PC-9 (cell line): ENCODE results near the gene PCYT2. TPM values are rescaled to one million over a fixed set of nuclear protein-coding genes. Genes with fewer than 3 reads are reported as not detected.

Experiments
- BruUV-seq: library from RNA; stranded (reverse); fragments of 400-500 nt; replicated peaks from 2 replicates; lab custom pipeline; 2021; lab: Mats Ljungman, UMichigan
- CTCF ChIA-PET: fragments of 300-600 bp; sonication (Branson Sonifier 250); formaldehyde crosslinking; loops from one replicate; lab custom pipeline; 2022; ENCODE audit warnings: antibody characterized with exemption; lab: Charles Lee
- POLR2A ChIA-PET: fragments of 300-600 bp; sonication (Branson Sonifier 250); formaldehyde crosslinking; loops from one replicate; lab custom pipeline; 2022; ENCODE audit warnings: antibody characterized with exemption; ENCODE audit not compliant: unreplicated experiment; lab: Charles Lee
- DNase-seq, 2 experiments: peaks; one replicate each; pipeline versions ENCODE4 v3.0.0 to v3.0.0-alpha.2; 2015 to 2022; ENCODE audit warnings: mixed read lengths in 1 of 2
- H2AFZ ChIP-seq: fragments of 200-600 bp; sonication (generic); 2 replicates; pipeline ENCODE4 v1.8.1; 2017; ENCODE audit warnings: antibody characterized with exemption
- H3F3A ChIP-seq: fragments of 200-600 bp; sonication (generic); 2 replicates; pipeline ENCODE4 v1.8.1; 2017; ENCODE audit warnings: antibody characterized with exemption, mild to moderate bottlenecking, low read depth; ENCODE audit not compliant: insufficient read depth
- H3K27ac ChIP-seq: fragments of 200-600 bp; sonication (generic); 2 replicates; pipeline ENCODE4 v1.6.1; 2016; ENCODE audit warnings: mixed run types
- H3K27me3 ChIP-seq: fragments of 200-600 bp; sonication (generic); 2 replicates; pipeline ENCODE4 v1.6.1; 2016; ENCODE audit warnings: low read depth, mixed run types; ENCODE audit not compliant: insufficient read depth
- H3K36me3 ChIP-seq: fragments of 200-600 bp; sonication (generic); 2 replicates; pipeline ENCODE4 v1.6.1; 2016; ENCODE audit warnings: low read depth, mixed run types
- H3K4me1 ChIP-seq: fragments of 200-600 bp; sonication (generic); replicated peaks from 2 replicates; pipeline ENCODE4 v1.6.1; 2016; ENCODE audit warnings: mixed run types; ENCODE audit not compliant: insufficient read depth
- H3K4me2 ChIP-seq: fragments of 200-600 bp; sonication (generic); 2 replicates; pipeline ENCODE4 v1.6.1; 2017; ENCODE audit warnings: mixed run types
- H3K4me3 ChIP-seq: fragments of 200-600 bp; sonication (generic); 2 replicates; pipeline ENCODE4 v1.6.1; 2016; ENCODE audit warnings: mixed run types
- H3K79me2 ChIP-seq: fragments of 200-600 bp; sonication (generic); 2 replicates; pipeline ENCODE4 v1.6.1; 2017; ENCODE audit warnings: low read depth, mixed run types
- H3K9me2 ChIP-seq: fragments of 200-600 bp; sonication (generic); 2 replicates; pipeline ENCODE4 v1.8.1; 2017; ENCODE audit warnings: mild to moderate bottlenecking; ENCODE audit not compliant: insufficient read depth
- H3K9me3 ChIP-seq: fragments of 200-600 bp; sonication (generic); 2 replicates; pipeline ENCODE4 v1.8.1; 2016; ENCODE audit warnings: low read depth; ENCODE audit not compliant: insufficient read depth
- H4K20me1 ChIP-seq: fragments of 200-600 bp; sonication (generic); 2 replicates; pipeline ENCODE4 v1.8.1; 2017; ENCODE audit not compliant: insufficient read depth
- CTCF ChIP-seq: fragments of 200-600 bp; sonication (generic); conservative IDR thresholded peaks from 2 replicates; pipeline ENCODE4 v1.6.1; 2017; ENCODE audit warnings: mixed run types, antibody characterized with exemption, mild to moderate bottlenecking, moderate library complexity
- EZH2 ChIP-seq: fragments of 200-600 bp; sonication (generic); IDR thresholded peaks from 2 replicates; pipeline ENCODE4 v1.8.0; 2017; ENCODE audit warnings: antibody characterized with exemption, low read depth
- intact Hi-C: fragments of 100-400 bp; cut with micrococcal nuclease; formaldehyde crosslinking; loops from one replicate; pipeline ENCODE4 v1.10.0; 2022; ENCODE audit not compliant: unreplicated experiment
- total RNA-seq: library from RNA; stranded (reverse); gene quantifications from 2 replicates; pipeline ENCODE4 v1.2.3, GENCODE V29; 2021

Gene PCYT2
- total RNA-seq, 1 experiment from 2014 or later: 82.2 TPM

GRCh38 chr17:81901167-81902022 lies 9.8 kb downstream of the PCYT2 start:
- Histone ChIP-seq H3F3A (peaks cover 29% of the 10 kb centered on the region), H2AFZ (no peak overlapping the region), H3K79me2 (no peaks in the 10 kb centered on the region), H3K36me3 (no peaks in the 10 kb centered on the region), H3K27me3 (no peaks in the 10 kb centered on the region), H3K4me1 (peaks cover 30% of the 10 kb centered on the region), H3K27ac (no peak overlapping the region), H3K9me2 (no peaks in the 10 kb centered on the region), H3K4me2 (no peak overlapping the region), H4K20me1 (no peaks in the 10 kb centered on the region), H3K4me3 (no peak overlapping the region), H3K9me3 (no peaks in the 10 kb centered on the region)
- DNase-seq: no peak
- BruUV-seq: TSS peak; percentile 17
- intact Hi-C loops: no loop called here
- POLR2A ChIA-PET: no interaction called here
- no peak for TF ChIP-seq EZH2
- TF ChIP-seq CTCF: no peak
- CTCF ChIA-PET: no interaction called here

- no peaks in the 10 kb centered on the region for H3K9me3 ChIP-seq
- no peaks in the 10 kb centered on the region for H3K36me3 ChIP-seq
- no peak for TF ChIP-seq EZH2
- no peak for TF ChIP-seq CTCF
- peaks cover 30% of the 10 kb centered on the region for H3K4me1 ChIP-seq
- CTCF ChIA-PET: no interaction called here
- H3F3A ChIP-seq: peaks cover 32% of the 10 kb centered on the region
- DNase-seq: no peak
- H3K27me3 ChIP-seq: no peaks in the 10 kb centered on the region
- H3K4me2 ChIP-seq: no peak overlapping the region
- no peak overlapping the region for H3K27ac ChIP-seq
- BruUV-seq: no TSS peak
- no peaks in the 10 kb centered on the region for H3K9me2 ChIP-seq
- H4K20me1 ChIP-seq: no peaks in the 10 kb centered on the region
- H2AFZ ChIP-seq: no peak overlapping the region
- POLR2A ChIA-PET: no interaction called here
- intact Hi-C loops: no loop called here
- H3K79me2 ChIP-seq: no peaks in the 10 kb centered on the region
- no peak overlapping the region for H3K4me3 ChIP-seq
Observed at GRCh38 chr17:81900181-81900820, 10.9 kb downstream of the PCYT2 start.

GRCh38 chr17:81899514-81900166 lies 11.6 kb downstream of the PCYT2 start:
- Histone ChIP-seq H2AFZ (no peak overlapping the region), H3K9me3 (no peaks in the 10 kb centered on the region), H3K36me3 (no peaks in the 10 kb centered on the region), H4K20me1 (no peaks in the 10 kb centered on the region), H3K4me1 (peaks cover 30% of the 10 kb centered on the region), H3K27ac (peak overlapping the region; percentile 87; the same call in 1 of the 2 replicates), H3K9me2 (no peaks in the 10 kb centered on the region), H3K4me2 (peak overlapping the region; percentile 67; the same call in 1 of the 2 replicates), H3K79me2 (no peaks in the 10 kb centered on the region), H3K27me3 (no peaks in the 10 kb centered on the region), H3F3A (peaks cover 32% of the 10 kb centered on the region), H3K4me3 (no peak overlapping the region)
- intact Hi-C loops: loop anchor here (2.0 to 10.0 kb wide), 2 partner anchors 13 to 205 kb away; no protein-coding TSS in a partner anchor
- no peak for TF ChIP-seq CTCF
- TF ChIP-seq EZH2: no peak
- DNase-seq: no peak
- BruUV-seq: no TSS peak
- POLR2A ChIA-PET: no interaction called here
- CTCF ChIA-PET: no interaction called here
